Measurements from ENCODE around the gene NAIF1. TPM values are rescaled to one million over a fixed set of nuclear protein-coding genes. Genes with fewer than 3 reads are reported as not detected.
A peak's percentile ranks its signal among the peaks of the same experiment; 100 is the strongest.

The NAIF1 gene
- total RNA-seq, 2 donors from 2014 or later = 10.8 to 11.6 TPM

DNA sequence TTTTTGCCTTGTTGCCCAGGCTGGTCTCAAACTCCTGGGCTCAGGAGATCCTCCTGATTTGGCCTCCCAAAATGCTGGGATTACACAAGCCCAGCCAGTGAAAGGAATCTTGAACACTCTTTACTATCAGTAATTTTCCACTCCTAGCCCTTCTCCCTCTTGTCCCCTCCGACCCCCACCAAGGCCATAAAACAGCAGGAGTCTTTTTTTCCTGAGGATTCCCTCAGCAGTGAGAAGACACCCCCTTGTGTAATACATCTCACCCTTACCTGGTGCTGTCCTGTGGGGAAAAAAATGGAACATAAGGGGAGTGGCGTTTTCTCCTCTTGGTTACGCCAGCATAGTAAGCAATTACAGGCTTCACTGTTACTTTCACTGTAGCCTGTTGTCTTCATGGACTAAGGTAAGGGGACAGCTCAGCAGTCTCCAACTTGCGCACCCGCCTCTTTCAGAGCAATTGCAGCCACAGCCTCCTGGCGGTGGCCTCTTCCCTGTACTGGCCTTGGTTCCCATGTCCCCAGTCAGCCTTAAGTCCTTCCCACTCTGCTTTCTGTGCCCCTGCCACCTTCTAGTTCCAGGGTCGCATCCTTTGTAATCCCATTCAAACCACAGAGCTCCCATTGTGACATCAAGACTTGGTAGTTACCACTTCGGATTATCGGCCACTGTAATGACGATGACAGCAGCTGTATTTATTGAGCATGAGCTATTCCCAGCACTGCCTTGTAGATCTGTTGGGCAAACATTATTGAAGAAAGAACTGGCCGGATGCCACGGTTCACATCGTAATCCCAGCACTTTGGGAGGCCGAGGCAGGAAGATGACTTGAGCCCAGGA, 10.0 kb downstream of the NAIF1 start:
- H3K27ac ChIP-seq = peak overlapping the region; percentile 72
- H3K27me3 ChIP-seq = no peaks in the 10 kb centered on the region
- no peaks in the 10 kb centered on the region for H3K9me3 ChIP-seq
- H3K36me3 ChIP-seq = no peaks in the 10 kb centered on the region
- peak overlapping the region in 1 of 2 donors; percentile 64 for H3K9ac ChIP-seq (ENCODE audit: low read depth in 2 of 2, low read length in 2 of 2)
- no peak overlapping the region for H3K4me3 ChIP-seq
- intact Hi-C loops (cut with DNase I) = no loop called here
- DNase-seq = peak; percentile 78
- peaks cover 4% of the 10 kb centered on the region for H3K4me1 ChIP-seq
- TF ChIP-seq, protein P1, sequence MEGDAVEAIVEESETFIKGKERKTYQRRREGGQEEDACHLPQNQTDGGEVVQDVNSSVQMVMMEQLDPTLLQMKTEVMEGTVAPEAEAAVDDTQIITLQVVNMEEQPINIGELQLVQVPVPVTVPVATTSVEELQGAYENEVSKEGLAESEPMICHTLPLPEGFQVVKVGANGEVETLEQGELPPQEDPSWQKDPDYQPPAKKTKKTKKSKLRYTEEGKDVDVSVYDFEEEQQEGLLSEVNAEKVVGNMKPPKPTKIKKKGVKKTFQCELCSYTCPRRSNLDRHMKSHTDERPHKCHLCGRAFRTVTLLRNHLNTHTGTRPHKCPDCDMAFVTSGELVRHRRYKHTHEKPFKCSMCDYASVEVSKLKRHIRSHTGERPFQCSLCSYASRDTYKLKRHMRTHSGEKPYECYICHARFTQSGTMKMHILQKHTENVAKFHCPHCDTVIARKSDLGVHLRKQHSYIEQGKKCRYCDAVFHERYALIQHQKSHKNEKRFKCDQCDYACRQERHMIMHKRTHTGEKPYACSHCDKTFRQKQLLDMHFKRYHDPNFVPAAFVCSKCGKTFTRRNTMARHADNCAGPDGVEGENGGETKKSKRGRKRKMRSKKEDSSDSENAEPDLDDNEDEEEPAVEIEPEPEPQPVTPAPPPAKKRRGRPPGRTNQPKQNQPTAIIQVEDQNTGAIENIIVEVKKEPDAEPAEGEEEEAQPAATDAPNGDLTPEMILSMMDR (IDR thresholded peaks at IDR 0.05) = no peak

- intact Hi-C loops (cut with DNase I) = no loop called here
- Histone ChIP-seq H3K4me1 (no peaks in the 10 kb centered on the region), H3K27ac (peak overlapping the region; percentile 72), H3K9me3 (no peaks in the 10 kb centered on the region), H3K27me3 (no peaks in the 10 kb centered on the region), H3K36me3 (no peaks in the 10 kb centered on the region), H3K9ac (ENCODE audit: low read depth in 2 of 2, low read length in 2 of 2) (no peak overlapping the region), H3K4me3 (no peak overlapping the region)
- no peak for DNase-seq
- TF ChIP-seq, protein P1 (IDR thresholded peaks at IDR 0.05) = no peak
These were observed 11.0 kb downstream of the NAIF1 start for GRCh38 chr9:128056086-128056485.

GRCh38 chr9:128055344-128056040, 11.6 kb downstream of the NAIF1 start:
- no peak overlapping the region for H3K4me3 ChIP-seq
- H3K36me3 ChIP-seq = no peaks in the 10 kb centered on the region
- H3K9me3 ChIP-seq = no peaks in the 10 kb centered on the region
- intact Hi-C loops (cut with DNase I) = no loop called here
- H3K9ac ChIP-seq (ENCODE audit: low read depth in 2 of 2, low read length in 2 of 2) = peak overlapping the region in 1 of 2 donors; percentile 50
- H3K27me3 ChIP-seq = no peaks in the 10 kb centered on the region
- H3K27ac ChIP-seq = peak overlapping the region; percentile 1
- no peaks in the 10 kb centered on the region for H3K4me1 ChIP-seq
- no peak for DNase-seq
- TF ChIP-seq, protein P1 (IDR thresholded peaks at IDR 0.05) = no peak

GRCh38 chr9:128054087-128054486, 13.0 kb downstream of the NAIF1 start:
- Histone ChIP-seq H3K4me3 (no peak overlapping the region), H3K27ac (no peak overlapping the region), H3K36me3 (no peaks in the 10 kb centered on the region), H3K27me3 (no peaks in the 10 kb centered on the region), H3K4me1 (no peaks in the 10 kb centered on the region), H3K9me3 (no peaks in the 10 kb centered on the region), H3K9ac (ENCODE audit: low read depth in 2 of 2, low read length in 2 of 2) (peak overlapping the region in 1 of 2 donors; percentile 34)
- intact Hi-C loops (cut with DNase I) = no loop called here
- no peak for DNase-seq
- TF ChIP-seq, protein P1 (IDR thresholded peaks at IDR 0.05) = no peak

- Histone ChIP-seq H3K27ac (no peak overlapping the region), H3K36me3 (no peaks in the 10 kb centered on the region), H3K27me3 (no peaks in the 10 kb centered on the region), H3K4me3 (no peak overlapping the region), H3K4me1 (no peaks in the 10 kb centered on the region), H3K9me3 (no peaks in the 10 kb centered on the region), H3K9ac (ENCODE audit: low read depth in 2 of 2, low read length in 2 of 2) (no peak overlapping the region)
- TF ChIP-seq, protein P1 (IDR thresholded peaks at IDR 0.05) = no peak
- intact Hi-C loops (cut with DNase I) = no loop called here
- no peak for DNase-seq
These were observed 13.6 kb downstream of the NAIF1 start for GRCh38 chr9:128053560-128053959.
